Measurements from ENCODE around the gene HOXB8.

Gene HOXB8

DNA sequence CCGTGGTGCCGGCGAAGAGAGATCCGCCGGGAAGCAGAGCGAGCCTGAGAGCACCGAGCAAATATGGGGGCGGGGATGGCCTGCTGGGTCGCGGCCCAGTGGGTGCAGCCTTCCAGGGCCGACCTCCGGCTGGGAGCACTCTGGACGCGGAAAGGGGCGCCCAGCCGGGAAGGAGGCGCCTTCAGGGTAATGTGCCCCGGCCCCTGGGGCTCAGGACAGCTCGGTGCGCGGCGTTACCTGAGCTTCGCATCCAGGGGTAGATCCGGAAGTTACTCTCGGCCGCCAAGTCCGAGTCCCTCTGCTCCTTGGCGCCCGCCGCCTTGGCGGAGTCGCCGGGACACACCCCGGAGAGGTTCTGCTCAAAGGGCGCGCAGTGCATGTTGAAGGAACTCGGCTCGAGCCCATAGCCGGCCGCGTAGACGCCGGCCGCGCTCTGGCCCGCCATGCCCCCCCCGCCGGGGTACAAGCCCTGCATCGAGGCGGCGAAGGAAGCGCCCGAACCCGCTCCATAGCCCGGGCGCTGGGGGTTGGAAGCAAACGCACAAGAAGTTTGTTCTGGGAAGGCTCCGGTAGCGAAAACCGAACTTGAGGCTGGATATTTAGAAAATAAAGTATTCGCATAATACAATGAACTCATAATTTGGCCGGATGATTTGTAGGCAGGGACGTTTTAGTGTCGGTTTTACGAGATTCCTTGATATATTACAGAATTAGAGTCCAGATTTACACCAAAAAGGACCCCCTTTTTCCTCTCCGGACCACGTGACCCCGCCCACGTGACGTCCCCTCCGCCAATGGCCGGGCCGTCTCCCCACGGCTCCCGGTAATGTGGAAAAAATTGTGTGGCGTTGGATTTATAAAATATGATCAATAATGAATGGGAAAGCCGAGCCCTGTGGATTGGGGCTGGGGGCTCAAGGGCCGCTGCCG, 4.5 kb downstream of the HOXB8 start, which contains the start of gene HOXB7:
TSS of gene HOXB7 (minus strand) at position 736 of the 930 bp plus-strand sequence. CDS start at position 637, 99 bp downstream.
- DNase-seq (ENCODE audit: low read depth, low spot score): no peak

- no peak for DNase-seq (ENCODE audit: low read depth, low spot score)
Observed at GRCh38 chr17:48609759-48610281, 5.3 kb downstream of the HOXB8 start.

DNA sequence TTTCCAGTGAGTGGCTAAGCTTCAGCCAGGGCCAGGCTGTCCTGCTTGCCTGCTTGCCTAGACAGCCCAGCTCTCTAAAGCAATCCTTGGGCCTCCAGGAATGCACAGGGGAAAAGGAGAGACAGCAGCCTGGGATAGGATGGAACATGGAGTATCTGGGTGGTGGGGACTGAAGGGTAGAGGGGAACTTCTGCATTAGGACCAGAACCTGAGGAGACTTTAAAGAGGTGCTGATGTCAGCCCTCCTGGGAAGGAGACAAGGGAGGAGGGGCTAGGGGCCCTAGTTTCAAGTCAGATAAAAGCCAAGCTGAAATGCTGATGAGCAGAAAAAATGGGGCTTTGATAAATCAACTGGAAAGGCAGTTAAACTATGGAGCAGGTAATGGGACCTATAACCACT, 6.1 kb downstream of the HOXB8 start:
- no peak for DNase-seq (ENCODE audit: low read depth, low spot score)

- DNase-seq (ENCODE audit: low read depth, low spot score): no peak
Observed at GRCh38 chr17:48608494-48608834, 6.6 kb downstream of the HOXB8 start.

- DNase-seq (ENCODE audit: low read depth, low spot score): no peak
Observed at GRCh38 chr17:48606892-48607614, 8.0 kb downstream of the HOXB8 start.

DNA sequence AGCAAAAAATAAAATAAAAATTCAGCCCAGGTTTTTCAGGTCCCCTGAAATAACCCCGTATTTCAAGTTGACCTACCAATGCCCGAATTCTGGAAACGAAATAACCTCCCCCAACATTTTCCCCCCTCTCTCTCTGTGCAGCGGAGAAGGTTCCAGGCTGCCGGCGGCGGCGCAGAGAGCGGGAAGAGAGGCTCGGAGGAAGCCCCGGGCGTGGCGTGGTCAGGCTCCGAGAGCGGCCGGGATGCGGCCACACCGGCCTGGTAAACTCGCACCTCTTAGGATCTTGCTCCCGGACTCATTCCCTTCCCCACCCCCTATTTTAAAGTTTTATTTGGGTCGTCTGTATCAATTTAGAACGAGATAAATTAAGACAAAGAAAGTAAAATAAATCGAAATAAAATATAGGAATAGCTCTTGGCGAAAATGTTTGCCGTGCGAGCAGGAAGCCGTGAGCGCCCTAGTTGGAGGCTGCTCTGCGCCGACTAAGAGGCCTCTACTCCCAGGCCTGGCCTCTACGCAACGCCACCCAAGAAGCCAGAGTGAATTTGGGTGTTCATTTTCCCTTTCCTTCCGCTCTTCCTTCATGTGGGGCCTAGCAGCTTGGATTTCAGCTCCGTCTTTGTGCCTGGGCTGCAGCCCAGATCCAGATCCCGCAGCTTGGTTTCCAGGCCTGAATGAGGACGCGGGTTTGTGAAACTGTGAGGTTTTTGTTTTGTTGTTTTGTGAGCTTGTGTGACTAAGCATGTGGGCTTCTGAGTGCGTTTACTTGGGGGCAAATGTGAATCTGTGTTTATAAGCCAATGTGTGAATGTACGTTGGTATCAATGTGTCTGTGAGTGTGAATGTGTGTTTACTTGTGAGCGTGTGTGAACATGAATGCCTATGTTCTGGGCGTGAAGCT, 8.9 kb downstream of the HOXB8 start:
- DNase-seq (ENCODE audit: low read depth, low spot score): no peak

- no peak for DNase-seq (ENCODE audit: low read depth, low spot score)
Observed at GRCh38 chr17:48605409-48605919, 9.6 kb downstream of the HOXB8 start.

DNA sequence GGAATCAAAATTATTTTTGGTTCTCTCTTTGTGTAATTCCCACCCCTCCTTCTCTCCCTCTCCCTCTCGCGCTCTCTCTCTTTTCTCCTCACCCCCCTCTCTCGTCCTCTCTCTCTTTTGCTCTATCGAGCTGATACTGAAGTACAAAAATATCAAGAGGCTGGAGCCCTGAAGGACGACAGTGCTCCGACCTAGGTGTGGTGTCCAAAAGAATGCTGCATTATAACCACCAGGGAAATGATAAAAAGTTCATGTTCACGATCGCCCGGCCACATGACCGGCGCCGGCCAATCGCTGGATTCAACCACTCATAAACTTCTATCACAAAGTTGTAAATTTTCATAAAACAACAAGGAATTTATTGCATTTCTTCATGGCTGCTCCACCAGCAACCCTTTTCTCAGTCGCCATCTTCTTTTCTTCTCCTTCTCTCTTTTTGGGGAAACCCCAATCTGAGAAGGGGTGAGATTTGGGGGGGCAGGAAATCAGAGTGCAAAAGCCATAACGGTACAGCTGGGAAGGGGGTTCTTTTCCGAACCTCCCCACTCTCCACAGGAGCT, 10.2 kb downstream of the HOXB8 start, which contains the start of gene HOXB6:
TSS of gene HOXB6 (minus strand) at position 217 of the 560 bp plus-strand sequence. CDS start 6,836 bp downstream, outside the sequence.
- no peak for DNase-seq (ENCODE audit: low read depth, low spot score)

DNA sequence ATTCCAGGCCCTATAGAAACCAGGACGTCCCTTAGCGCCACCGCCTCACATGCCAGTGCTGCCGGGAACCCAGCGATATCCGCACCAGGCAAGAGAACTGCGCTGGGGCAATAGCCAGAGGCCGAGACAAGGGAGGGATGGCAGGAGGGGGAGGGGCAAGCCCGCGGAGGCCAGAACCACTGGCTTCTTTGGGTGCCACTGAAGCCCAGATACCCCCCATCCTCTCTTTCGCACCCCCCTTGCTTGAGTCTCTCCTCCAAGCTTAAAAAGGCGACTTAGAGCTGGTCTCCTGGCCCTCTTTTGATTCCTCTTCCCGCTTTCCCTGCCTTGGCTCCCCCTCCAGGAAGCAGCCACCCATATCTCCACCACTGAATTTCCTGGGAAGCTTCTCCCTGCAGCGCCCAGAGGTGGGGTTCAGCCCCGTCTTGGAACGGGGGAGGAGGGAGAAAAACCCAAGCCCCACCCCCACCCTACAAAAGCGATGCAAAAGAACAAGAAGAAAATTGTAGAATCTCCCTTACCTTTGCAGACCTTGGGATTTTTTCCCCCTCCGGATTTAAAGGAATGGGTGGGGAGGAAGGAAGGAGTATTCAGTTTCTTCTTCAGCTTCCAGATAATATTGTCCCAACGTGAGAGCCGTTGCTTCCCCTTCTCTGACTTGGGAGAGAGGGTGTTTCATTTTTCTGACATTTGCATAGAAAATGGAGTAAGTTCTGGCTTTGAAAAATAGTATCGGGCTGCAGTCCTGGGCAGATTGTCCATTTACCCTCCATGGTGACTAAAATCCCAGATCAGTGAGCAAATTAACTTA, 10.9 kb downstream of the HOXB8 start:
- DNase-seq (ENCODE audit: low read depth, low spot score): no peak

DNA sequence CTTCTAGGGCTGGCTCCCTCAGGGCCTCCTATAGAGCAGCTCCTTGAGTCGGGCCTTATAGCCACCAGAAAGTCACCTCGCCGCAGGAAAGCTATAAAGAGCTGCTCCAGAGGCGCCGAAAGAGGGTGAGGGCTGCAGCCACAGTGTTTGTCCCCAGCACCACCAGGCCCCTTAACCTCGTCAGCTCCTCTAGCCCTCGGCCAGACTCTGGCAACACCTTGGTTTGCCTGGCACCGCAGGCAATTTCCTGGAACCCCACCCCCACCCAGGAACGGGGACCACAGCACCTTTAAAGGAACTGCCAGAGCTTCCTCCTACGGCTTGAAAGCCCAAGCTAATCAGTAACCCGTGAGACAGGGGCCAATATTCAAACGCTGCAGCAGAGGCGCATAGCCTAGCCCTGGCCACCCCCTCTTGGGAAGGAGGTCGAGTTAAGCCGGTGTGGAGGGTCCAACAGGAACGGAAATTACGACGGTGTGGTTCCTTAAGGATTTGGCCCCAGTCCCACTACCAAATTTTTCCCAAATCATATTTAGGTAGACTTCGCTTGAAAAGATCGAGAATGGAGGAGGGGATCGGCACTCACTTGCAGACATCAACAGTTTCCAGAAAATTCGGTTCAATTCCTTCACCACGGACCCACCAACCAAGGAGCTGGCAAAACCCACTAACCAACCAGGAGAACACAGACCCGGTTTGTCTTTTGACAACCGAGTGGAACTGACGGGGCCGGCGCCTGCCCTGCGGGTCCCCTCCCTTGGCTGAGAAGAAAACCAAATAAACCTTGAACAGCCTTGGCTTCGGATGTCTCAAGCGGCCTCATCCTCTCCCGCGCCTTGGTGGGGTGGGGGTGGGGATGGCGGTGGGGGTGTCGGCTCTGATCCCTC, 13.3 kb downstream of the HOXB8 start:
- no peak for DNase-seq (ENCODE audit: low read depth, low spot score)

DNA sequence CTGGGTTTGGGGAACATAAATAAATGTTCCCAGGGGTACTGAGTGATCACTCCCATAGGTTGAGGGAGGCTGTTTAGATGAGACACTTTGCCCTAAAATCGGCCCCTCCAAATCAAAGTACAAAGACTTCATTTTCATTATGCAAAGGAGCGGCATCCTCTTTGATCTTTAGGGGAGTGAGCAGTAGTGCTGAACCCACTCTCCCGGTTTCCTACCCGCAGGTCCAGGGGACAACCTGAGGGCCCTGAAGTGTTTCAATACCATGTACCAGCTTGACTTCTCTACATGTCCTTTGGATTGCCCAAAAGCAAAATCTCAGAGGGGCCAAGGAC, 13.9 kb downstream of the HOXB8 start:
- DNase-seq (ENCODE audit: low read depth, low spot score): no peak

- DNase-seq (ENCODE audit: low read depth, low spot score): no peak
Observed at GRCh38 chr17:48600244-48601098, 14.6 kb downstream of the HOXB8 start.

- no peak for DNase-seq (ENCODE audit: low read depth, low spot score)
Observed at GRCh38 chr17:48599354-48599753, 15.7 kb downstream of the HOXB8 start.

- no peak for DNase-seq (ENCODE audit: low read depth, low spot score)
Observed at GRCh38 chr17:48598736-48599135, 16.4 kb downstream of the HOXB8 start.

DNA sequence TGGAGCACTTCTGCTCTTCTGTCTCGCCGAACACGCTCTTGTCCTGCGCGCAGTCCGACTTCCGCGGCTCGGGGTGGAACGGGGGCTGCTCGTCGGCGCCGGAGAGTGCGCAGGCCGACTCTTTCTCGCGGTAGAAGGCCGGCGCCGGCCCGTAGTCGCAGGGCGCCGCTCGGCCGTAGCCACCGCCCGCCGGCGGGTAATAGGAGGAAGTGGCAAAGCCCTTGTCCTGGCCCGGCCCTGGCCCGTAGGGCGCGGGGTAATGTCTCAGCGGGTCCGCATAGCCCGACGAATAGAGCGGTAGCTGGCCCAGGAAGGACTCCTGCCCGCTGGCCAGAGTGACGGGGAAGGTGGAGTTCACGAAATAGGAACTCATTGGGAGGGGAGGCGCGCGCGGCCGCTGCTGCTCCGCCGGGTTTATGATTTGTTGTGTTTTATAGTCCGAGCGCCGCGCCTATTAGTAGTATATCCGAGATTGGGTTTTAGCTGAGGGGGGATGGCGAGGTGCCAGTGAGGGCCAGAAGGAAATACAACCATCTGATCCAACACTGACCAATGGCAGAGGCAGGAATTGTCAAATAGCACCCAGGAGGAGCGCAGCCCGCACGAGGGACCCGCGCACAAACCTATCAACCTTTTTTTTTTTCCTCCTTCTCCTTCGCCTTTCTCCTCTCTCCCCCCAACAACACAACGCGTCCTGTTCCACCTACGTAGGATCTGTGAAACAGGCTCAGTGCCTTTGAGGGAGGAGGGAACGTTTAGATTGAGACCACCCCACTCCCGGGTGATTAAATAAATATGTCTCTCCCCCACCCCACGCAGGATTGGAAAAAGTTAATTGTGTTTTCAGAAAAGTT, 17.1 kb downstream of the HOXB8 start:
- no peak for DNase-seq (ENCODE audit: low read depth, low spot score)

DNA sequence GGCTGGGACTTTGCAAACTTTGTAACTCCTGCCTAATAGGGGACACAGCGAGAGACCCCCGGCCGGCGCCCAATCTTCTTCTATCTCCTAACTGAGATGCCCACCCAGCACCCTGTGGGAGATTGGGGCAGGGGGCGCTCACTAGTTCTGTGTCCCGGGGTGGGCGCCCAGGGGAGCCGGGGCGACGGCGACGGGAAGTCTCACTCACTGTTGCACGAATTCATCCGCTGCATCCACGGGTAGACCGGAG, 17.6 kb downstream of the HOXB8 start:
- DNase-seq (ENCODE audit: low read depth, low spot score): no peak

DNA sequence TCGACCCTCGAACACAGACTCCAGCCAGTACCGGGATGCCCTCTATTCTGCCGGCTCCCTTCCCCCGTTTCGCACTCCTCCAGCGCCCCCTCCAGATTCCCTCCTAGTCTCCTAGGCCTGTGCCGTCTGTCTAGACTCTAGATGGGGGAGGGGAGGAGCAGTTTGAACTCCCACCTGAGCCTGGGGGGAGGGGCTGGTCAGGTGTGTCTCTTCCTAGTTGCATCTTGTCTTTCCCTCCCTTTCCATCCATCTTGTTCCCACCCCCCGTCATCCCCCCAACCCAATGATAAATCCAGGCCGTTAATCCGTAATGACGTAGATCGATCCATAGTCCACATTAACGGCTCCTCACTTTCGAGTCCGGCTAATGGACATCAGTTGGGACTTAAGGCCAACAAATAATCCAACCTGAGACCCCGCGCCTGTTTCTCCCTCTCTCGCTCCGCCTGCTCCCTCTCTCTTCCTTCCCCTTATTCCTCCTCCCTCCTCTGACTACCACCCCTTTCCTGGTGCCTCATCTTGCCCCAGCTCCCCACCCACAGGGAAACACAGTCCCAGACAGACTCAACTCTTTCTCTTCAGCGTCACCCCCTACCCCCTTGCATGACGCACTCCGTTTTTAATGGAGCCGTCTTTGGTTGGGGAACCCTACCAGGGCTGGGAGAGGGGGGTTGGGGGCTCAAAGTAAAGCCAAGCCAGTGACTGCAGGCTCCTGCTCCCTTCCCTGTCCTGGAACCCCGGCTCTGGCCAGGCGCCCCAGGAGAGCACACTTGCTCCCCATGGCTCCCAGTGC, 18.2 kb downstream of the HOXB8 start:
- DNase-seq (ENCODE audit: low read depth, low spot score): no peak

All from activated naive CD8-positive, alpha-beta T cell treated with anti-CD3 and anti-CD28 coated beads, Interleukin-2, amount 50 U/mL, for 16 hours (primary cell).